A549 (cell line): ENCODE results near the gene CSDE1.

Source experiments
- EP300 ChIP-seq, 2 experiments: fragments of >200 bp; sonication (Bioruptor Twin); formaldehyde crosslinking; IDR thresholded peaks; 2 replicates in 1 of 2; 3 replicates in 1 of 2; pipeline ENCODE4 v1.6.1; 2016 to 2017
- ESRRA ChIP-seq: fragments of 150-350 bp; IDR thresholded peaks from 2 replicates; pipeline ENCODE4 v1.6.1; 2014; ENCODE audit warnings: mild to moderate bottlenecking, low read length, borderline replicate concordance
- JUNB ChIP-seq: fragments of >200 bp; sonication (Bioruptor Twin); formaldehyde crosslinking; IDR thresholded peaks from 2 replicates; pipeline ENCODE4 v1.6.1; 2016
- MYC ChIP-seq: IDR thresholded peaks from 2 replicates; pipeline ENCODE4 v1.6.1; 2012; ENCODE audit warnings: mild to moderate bottlenecking, inconsistent platforms, low read length, improper control_type of control experiment, borderline replicate concordance
- POLR2A ChIP-seq: IDR thresholded peaks from 2 replicates; pipeline ENCODE4 v1.6.1; 2012; ENCODE audit warnings: mild to moderate bottlenecking, low read length
- RAD21 ChIP-seq, 2 experiments: fragments of >200 bp in 1 of 2; sonication (Bioruptor Twin) in 1 of 2; formaldehyde crosslinking in 1 of 2; IDR thresholded peaks in 1 of 2; conservative IDR thresholded peaks in 1 of 2; 2 replicates in 1 of 2; 3 replicates in 1 of 2; pipeline ENCODE4 v1.6.1; 2012 to 2018; ENCODE audit warnings: inconsistent platforms in 1 of 2
- TP53 ChIP-seq: fragments of 250-450 bp; sonication (Bioruptor Pico); IDR thresholded peaks from 2 replicates; pipeline ENCODE4 v1.5.0; 2021; ENCODE audit warnings: mild to moderate bottlenecking, moderate library complexity
- ZFP36 ChIP-seq: fragments of 450-650 bp; IDR thresholded peaks from 2 replicates; pipeline ENCODE4 v1.6.1; 2014; ENCODE audit warnings: borderline replicate concordance; ENCODE audit not compliant: partially characterized antibody
- TF ChIP-seq, protein P1 (sequence below): fragments of 450-650 bp; IDR thresholded peaks from 2 replicates; pipeline ENCODE4 v1.6.1; 2014; ENCODE audit warnings: antibody characterized with exemption
- TF ChIP-seq, protein P2 (sequence below): fragments of >200 bp; sonication (Bioruptor Twin); formaldehyde crosslinking; IDR thresholded peaks from 3 replicates; pipeline ENCODE4 v1.5.1; 2016

DNA sequence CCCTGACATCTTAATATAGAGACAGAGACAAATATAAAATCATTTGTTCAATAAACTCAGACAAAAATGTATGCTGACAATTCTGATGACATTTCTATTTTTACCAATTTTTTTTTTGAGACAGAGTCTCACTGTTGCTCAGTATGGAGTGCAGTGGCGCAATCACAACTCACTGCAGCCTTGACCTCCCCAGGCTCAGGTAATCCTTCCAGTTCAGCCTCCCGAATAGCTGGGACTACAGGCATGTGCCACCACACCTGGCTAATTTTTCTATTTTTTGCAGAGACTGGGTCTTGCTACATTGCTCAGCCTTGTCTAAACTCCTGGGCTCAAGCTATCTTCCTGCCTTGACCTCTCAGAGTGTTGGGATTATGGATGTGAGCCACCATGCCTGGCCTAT, 36.3 kb upstream of the CSDE1 start:
- TF ChIP-seq MYC (no peak), POLR2A (no peak), TP53 (CRISPR knock-in tag) (no peak), RAD21 (conservative IDR thresholded peaks at IDR 0.05 in 1 of 2, IDR thresholded peaks at IDR 0.05 in 1 of 2) (no peak), EP300 (IDR thresholded peaks at IDR 0.05) (no peak), ESRRA (no peak), JUNB (no peak), ZFP36 (no peak)
- TF ChIP-seq, protein P1, sequence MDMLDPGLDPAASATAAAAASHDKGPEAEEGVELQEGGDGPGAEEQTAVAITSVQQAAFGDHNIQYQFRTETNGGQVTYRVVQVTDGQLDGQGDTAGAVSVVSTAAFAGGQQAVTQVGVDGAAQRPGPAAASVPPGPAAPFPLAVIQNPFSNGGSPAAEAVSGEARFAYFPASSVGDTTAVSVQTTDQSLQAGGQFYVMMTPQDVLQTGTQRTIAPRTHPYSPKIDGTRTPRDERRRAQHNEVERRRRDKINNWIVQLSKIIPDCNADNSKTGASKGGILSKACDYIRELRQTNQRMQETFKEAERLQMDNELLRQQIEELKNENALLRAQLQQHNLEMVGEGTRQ: no peak
- TF ChIP-seq, protein P2, sequence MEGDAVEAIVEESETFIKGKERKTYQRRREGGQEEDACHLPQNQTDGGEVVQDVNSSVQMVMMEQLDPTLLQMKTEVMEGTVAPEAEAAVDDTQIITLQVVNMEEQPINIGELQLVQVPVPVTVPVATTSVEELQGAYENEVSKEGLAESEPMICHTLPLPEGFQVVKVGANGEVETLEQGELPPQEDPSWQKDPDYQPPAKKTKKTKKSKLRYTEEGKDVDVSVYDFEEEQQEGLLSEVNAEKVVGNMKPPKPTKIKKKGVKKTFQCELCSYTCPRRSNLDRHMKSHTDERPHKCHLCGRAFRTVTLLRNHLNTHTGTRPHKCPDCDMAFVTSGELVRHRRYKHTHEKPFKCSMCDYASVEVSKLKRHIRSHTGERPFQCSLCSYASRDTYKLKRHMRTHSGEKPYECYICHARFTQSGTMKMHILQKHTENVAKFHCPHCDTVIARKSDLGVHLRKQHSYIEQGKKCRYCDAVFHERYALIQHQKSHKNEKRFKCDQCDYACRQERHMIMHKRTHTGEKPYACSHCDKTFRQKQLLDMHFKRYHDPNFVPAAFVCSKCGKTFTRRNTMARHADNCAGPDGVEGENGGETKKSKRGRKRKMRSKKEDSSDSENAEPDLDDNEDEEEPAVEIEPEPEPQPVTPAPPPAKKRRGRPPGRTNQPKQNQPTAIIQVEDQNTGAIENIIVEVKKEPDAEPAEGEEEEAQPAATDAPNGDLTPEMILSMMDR: no peak
